ENCODE measurements around the gene RBPJL. TPM values are rescaled to one million over a fixed set of nuclear protein-coding genes. Genes with fewer than 3 reads are reported as not detected.

RBPJL gene
- total RNA-seq, 1 experiment from 2014 or later: 0.85 TPM

- no peak for DNase-seq (ENCODE audit: low spot score)
- H3K4me1 Mint-ChIP-seq: peaks cover 31% of the 10 kb centered on the region
- H3K27ac Mint-ChIP-seq: no peak overlapping the region
- POLR2A ChIA-PET: interaction anchor here (1.0 kb wide), 1 partner anchor 82 kb away, joined by 3 read pairs; no protein-coding TSS in a partner anchor
- TF ChIP-seq ZNF425 (CRISPR knock-in tag; conservative IDR thresholded peaks at IDR 0.05) (no peak), ZNF512 (CRISPR knock-in tag; IDR thresholded peaks at IDR 0.05; ENCODE audit: borderline replicate concordance) (no peak)
- CTCF ChIA-PET: interaction anchor here (1.5 to 2.6 kb wide), 5 partner anchors 8 to 82 kb away, joined by 5 to 12 read pairs (median 6); partner anchors contain the start of gene SYS1
- H3K9me3 Mint-ChIP-seq: no peaks in the 10 kb centered on the region
- ATAC-seq: no peak
- H3K36me3 Mint-ChIP-seq: no peaks in the 10 kb centered on the region
- no peaks in the 10 kb centered on the region for H3K27me3 Mint-ChIP-seq (ENCODE audit: low read depth)
- no peak overlapping the region for H3K4me3 Mint-ChIP-seq
Observed at GRCh38 chr20:45354423-45355208, 48.0 kb downstream of the RBPJL start.

- no peak for ATAC-seq
- no peak overlapping the region for H3K4me3 Mint-ChIP-seq
- ChIA-PET CTCF (no interaction called here), POLR2A (no interaction called here)
- no peaks in the 10 kb centered on the region for H3K9me3 Mint-ChIP-seq
- no peak overlapping the region for H3K27ac Mint-ChIP-seq
- no peak for TF ChIP-seq TEAD1 (CRISPR knock-in tag; IDR thresholded peaks at IDR 0.05)
- TF ChIP-seq JAZF1 (CRISPR knock-in tag; IDR thresholded peaks at IDR 0.05): no peak
- TF ChIP-seq FOXP4 (CRISPR knock-in tag; IDR thresholded peaks at IDR 0.05): no peak
- no peak for TF ChIP-seq JUN (CRISPR knock-in tag; IDR thresholded peaks at IDR 0.05)
- TF ChIP-seq SP1 (CRISPR knock-in tag; conservative IDR thresholded peaks at IDR 0.05): no peak
- no peak for TF ChIP-seq EMX1 (CRISPR knock-in tag; IDR thresholded peaks at IDR 0.05)
- no peak for TF ChIP-seq RORB (CRISPR knock-in tag; IDR thresholded peaks at IDR 0.05)
- TF ChIP-seq TCF7 (CRISPR knock-in tag; IDR thresholded peaks at IDR 0.05; ENCODE audit: low read depth): no peak
- no peak for TF ChIP-seq ATF6 (CRISPR knock-in tag; IDR thresholded peaks at IDR 0.05)
- no peak for TF ChIP-seq ATF3 (CRISPR knock-in tag; conservative IDR thresholded peaks at IDR 0.05)
- TF ChIP-seq ZNF317 (CRISPR knock-in tag; IDR thresholded peaks at IDR 0.05; ENCODE audit: borderline replicate concordance, low read depth): no peak
- TF ChIP-seq ZNF425 (CRISPR knock-in tag; conservative IDR thresholded peaks at IDR 0.05): no peak
- no peak for TF ChIP-seq ESRRA (CRISPR knock-in tag; IDR thresholded peaks at IDR 0.05; ENCODE audit: borderline replicate concordance)
- no peak for TF ChIP-seq MXD4 (CRISPR knock-in tag; IDR thresholded peaks at IDR 0.05; ENCODE audit: borderline replicate concordance)
- no peak for TF ChIP-seq FOXP1 (CRISPR knock-in tag; IDR thresholded peaks at IDR 0.05; ENCODE audit: borderline replicate concordance)
- TF ChIP-seq ZNF671 (CRISPR knock-in tag; IDR thresholded peaks at IDR 0.05): no peak
- no peak for TF ChIP-seq ZMAT4 (CRISPR knock-in tag; IDR thresholded peaks at IDR 0.05)
- no peak for TF ChIP-seq ZNF512 (CRISPR knock-in tag; IDR thresholded peaks at IDR 0.05; ENCODE audit: borderline replicate concordance)
- TF ChIP-seq ZNF423 (CRISPR knock-in tag; IDR thresholded peaks at IDR 0.05): no peak
- no peaks in the 10 kb centered on the region for H3K27me3 Mint-ChIP-seq (ENCODE audit: low read depth)
- DNase-seq (ENCODE audit: low spot score): no peak
- peaks cover 31% of the 10 kb centered on the region for H3K4me1 Mint-ChIP-seq
- no peaks in the 10 kb centered on the region for H3K36me3 Mint-ChIP-seq
Observed at GRCh38 chr20:45355209-45356084, 48.8 kb downstream of the RBPJL start.

Measured in WTC11 (cell line).